GM19455 (cell line): Measurements from ENCODE around the gene OOSP1.
"Not testable (repeated sequence)": the region's sequence is repeated elsewhere in the genome, so short reads cannot be mapped to it uniquely, and the experiment has no call there.

Source experiments
- ATAC-seq: cut with Tn5 transposase; IDR thresholded peaks from one replicate; pipeline ENCODE4 v1.9.1; 2021; ENCODE audit not compliant: unreplicated experiment

The OOSP1 gene

GRCh38 chr11:59938132-59938531 lies at the start of gene OOSP1:
Gene OOSP1, plus strand, starts transcription at chr11:59938432. Its CDS starts 23 bp downstream, at chr11:59938455.
- no peak for ATAC-seq

- ATAC-seq: no peak
Observed at GRCh38 chr11:59891781-59892181, 46.5 kb upstream of the OOSP1 start.

- ATAC-seq: no peak
Observed at GRCh38 chr11:59894616-59895015, 43.6 kb upstream of the OOSP1 start.

GRCh38 chr11:59898046-59898445 lies 40.2 kb upstream of the OOSP1 start:
- ATAC-seq: no peak

- ATAC-seq: no peak
Observed at GRCh38 chr11:59898650-59899049, 39.6 kb upstream of the OOSP1 start.

GRCh38 chr11:59899532-59899931 lies 38.7 kb upstream of the OOSP1 start:
- ATAC-seq: no peak

GRCh38 chr11:59900366-59901126 lies 37.7 kb upstream of the OOSP1 start:
- ATAC-seq: no peak

GRCh38 chr11:59901306-59901705 lies 36.9 kb upstream of the OOSP1 start:
- ATAC-seq: no peak

- not testable (repeated sequence) for ATAC-seq
Observed at GRCh38 chr11:59903569-59903968, 34.7 kb upstream of the OOSP1 start.

- ATAC-seq: no peak
Observed at GRCh38 chr11:59918480-59918879, 19.8 kb upstream of the OOSP1 start.

- no peak for ATAC-seq
Observed at GRCh38 chr11:59918987-59919589, 19.1 kb upstream of the OOSP1 start.

- no peak for ATAC-seq
Observed at GRCh38 chr11:59923813-59924212, 14.4 kb upstream of the OOSP1 start.

GRCh38 chr11:59931688-59932087 lies 6.5 kb upstream of the OOSP1 start:
- ATAC-seq: no peak

GRCh38 chr11:59938718-59939117 lies 486 bp downstream of the OOSP1 start:
- ATAC-seq: no peak

GRCh38 chr11:59939482-59939881 lies 1.2 kb downstream of the OOSP1 start:
- ATAC-seq: no peak

- ATAC-seq: no peak
Observed at GRCh38 chr11:59941091-59941490, 2.9 kb downstream of the OOSP1 start.

- no peak for ATAC-seq
Observed at GRCh38 chr11:59943997-59944714, 5.9 kb downstream of the OOSP1 start.

- ATAC-seq: no peak
Observed at GRCh38 chr11:59944720-59945119, 6.5 kb downstream of the OOSP1 start.

- ATAC-seq: no peak
Observed at GRCh38 chr11:59953463-59954218, 15.4 kb downstream of the OOSP1 start.

GRCh38 chr11:59954219-59954847 lies 16.1 kb downstream of the OOSP1 start:
- no peak for ATAC-seq

GRCh38 chr11:59957094-59957493 lies 18.9 kb downstream of the OOSP1 start:
- no peak for ATAC-seq
